HL-60/S4 treated with retinoic acid at 250 ng/mL for 4 days and 3 days (cell line): ENCODE measurements around the gene ERH.
"Not testable (repeated sequence)": the region's sequence is repeated elsewhere in the genome, so short reads cannot be mapped to it uniquely, and the experiment has no call there.

Experiments used
- in situ Hi-C: fragments of 300-500 bp; cut with MboI; formaldehyde crosslinking; loops from 2 replicates; pipeline ENCODE4 v1.7.0; 2022; ENCODE audit warnings: low sequenced_read_pairs

The ERH gene

DNA sequence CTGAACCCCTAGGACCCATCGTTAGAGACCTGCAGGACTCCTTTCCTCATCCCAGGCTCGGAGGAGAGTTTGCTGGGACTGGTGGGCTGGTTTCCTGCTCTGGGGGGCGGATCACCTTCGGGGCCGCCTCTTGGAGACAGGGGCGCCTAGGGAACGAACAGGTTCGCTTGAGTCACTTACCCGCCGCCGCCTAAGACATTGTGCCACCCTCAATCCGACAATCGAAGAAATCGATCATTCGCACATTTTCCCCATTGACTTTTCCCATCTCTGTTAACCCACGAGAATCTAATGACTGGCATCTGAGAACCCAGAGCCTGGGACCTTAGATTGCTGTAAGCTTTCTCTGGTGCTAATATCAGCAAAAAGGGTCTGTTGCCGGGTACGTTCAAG is 715 bp upstream of the ERH start:
- in situ Hi-C loops, result no loop called here

DNA sequence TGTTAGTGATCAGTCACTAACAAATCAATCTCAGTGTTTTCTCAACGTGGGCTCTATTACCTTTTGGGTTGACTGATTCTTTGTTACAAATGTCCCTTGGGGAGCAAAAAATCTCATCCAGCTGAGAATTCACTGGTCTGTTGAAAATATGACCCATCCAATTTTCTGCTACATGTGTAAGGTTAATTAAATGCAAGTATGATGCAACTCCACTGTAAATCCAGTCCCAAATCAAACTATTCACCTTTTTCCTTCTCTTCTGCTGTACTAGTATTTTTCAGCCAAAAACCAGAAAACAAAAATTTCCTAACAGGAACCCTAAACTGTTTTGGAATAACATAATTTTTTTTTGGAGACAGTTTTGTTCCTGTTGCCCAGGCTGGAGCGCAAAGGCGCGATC is 2.2 kb downstream of the ERH start:
- in situ Hi-C loops, result no loop called here

DNA sequence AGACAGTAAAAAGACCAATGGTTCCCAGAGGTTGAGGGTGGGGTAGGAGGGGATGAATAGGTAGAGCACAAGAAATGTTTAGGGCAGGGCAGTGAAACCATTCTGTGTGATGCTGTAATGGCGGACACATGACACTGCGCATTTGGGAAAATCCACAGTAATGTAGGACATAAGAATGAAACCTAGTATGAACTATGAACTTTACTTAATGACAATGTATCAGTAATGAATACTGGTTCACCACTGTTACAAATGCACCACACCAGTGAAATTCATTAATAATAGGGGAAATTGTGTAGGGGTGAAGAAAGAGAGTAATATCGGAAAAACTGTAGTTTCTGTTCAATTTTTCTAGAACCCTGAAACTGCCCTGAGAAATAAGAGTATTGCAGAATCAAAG is 5.6 kb downstream of the ERH start:
- in situ Hi-C loops, result no loop called here

DNA sequence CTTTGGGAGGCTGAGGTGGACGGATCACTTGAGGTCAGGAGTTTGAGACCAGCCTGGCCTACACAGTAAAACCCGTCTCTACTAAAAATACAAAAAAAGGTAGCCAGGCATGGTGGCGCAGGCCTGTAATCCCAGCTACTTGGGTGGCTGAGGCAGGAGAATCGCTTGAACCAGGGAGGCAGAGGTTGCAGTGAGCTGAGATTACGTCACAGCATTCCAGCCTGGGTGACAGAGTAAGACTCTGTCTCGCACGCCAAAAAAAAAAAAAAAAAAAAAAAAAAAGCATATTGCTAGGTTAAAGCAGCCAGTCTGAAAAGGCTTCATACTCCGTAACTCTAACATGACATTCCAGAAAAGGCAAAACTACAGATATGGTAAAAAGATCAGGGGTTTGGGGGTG is 6.7 kb downstream of the ERH start:
- in situ Hi-C loops, result not testable (repeated sequence)

DNA sequence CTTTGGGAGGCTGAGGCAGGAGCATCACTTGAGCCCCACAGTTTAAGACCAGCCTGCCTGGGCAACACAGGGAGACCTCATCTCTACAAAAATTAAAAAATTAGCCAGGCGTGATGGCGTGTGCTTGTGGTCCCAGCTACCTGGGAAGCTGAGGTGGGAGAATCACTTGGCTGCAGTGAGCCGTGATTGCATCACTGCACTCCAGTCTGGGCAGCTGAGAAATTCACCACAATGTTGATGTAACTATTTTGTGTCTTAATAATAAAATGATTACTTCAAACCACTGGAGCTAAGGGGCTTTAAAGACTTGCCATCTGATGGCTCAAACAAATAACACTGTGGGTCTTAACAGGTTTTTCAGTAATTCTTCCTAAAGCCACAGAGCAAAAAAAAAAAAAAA is 10.8 kb downstream of the ERH start:
- in situ Hi-C loops, result no loop called here

DNA sequence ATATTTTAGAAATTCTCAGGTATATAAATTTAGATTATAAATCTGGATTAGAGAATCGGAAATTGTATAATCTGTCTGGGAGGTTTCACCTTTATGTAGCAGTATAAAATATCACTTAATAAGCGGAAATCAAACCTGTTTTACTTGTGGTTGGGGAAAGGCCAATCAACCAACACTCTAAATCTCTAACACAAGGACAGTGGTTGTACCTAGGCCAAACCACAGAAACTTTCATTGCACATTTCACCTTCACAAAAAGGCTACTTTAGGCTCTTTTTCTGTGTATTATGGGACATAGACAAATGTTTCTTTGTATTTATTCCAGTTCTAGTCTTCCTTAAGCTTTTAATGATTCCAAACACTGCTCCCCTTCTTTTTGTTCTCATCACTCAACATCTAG is 19.8 kb downstream of the ERH start:
- in situ Hi-C loops, result no loop called here

DNA sequence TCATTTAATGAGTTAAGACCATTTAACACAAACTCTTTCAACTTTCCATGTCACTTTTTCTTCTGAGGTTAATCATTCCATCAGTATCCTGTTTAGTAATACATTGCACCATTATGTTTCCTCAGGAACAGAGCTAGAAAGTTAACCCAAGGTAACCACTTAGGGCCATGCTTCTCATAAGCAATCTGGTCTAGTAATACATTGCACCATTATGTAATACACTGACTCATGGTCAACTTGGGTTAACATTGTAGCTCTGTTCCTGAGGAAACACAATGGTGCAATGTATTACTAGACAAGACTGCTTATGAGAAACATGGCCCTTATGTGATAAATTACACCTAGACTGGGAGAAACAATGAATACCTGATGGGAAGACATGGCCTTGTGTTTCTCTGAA is 21.7 kb downstream of the ERH start:
- in situ Hi-C loops, result no loop called here

DNA sequence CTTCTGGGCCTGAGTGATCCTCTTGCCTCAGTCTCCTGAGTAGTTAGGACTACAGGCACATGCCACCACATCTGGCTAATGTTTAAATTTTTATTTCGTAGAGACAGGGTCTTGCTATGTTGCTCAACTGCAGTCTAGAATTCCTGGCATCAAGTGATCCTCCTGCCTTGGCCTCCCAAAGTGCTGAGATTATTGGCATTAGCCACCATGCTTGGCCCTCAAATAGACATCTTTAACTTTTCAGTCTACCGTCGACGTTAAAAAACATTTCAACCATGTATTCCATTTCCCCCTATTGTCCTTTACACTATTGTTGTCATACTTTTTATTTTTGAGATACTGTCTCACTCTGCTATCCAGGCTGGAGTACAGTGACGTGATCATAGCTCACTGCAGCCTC is 22.4 kb downstream of the ERH start:
- in situ Hi-C loops, result no loop called here

DNA sequence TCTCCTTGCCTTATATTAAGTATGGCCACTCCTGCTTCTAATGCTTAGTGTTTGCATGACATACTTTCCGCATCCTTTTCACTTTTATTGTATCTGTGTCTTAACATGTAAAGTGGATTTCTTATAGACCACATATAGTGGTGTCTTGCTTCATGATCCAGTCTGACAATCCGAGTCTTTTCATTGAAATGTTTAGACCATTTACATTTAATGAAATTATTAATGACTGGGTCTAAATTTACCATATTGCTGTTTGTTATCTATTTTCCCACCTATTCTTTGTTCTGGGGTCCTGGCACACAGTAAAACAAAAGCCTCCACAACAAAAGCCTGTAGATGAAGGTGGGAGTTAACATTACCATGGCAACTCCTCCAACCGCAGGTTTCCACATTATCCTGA is 22.9 kb downstream of the ERH start:
- in situ Hi-C loops, result no loop called here

DNA sequence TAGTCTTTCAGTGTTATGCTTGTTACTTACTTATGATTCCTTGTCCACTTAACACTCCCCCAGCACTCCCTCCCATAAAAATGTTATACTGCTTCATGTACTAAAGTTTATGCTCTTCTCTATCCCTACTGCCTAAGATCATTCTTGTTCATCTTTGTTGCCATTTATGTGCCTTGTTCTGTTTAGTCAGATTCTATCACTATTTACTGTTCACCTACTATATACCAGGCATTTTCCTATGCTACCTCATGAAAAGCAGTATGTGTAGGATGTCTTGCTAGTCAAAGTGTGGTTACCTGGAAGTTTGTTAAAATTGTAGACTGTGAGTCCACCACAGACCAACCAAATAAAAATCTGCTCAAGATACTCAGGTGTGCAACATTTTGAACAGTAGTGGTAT is 23.9 kb downstream of the ERH start:
- in situ Hi-C loops, result no loop called here

DNA sequence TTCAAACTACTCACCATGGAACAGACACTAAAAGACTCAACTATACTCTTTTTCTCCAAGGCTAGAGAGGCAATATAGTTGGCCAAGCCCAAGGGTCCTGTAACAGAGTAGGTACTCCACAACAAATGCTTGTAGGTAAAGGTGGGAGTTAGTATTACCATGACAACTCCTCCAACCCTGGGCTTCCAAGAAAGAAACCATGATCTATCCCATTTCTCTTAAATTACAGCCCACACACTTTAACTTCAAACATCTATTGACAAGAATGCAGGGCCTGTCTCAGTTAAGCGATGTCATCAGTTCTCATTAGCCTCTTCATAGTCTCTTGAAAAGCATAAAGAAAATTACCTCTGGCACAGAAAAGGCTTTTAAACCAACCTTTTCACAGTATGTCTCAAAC is 25.0 kb downstream of the ERH start:
- in situ Hi-C loops, result no loop called here

DNA sequence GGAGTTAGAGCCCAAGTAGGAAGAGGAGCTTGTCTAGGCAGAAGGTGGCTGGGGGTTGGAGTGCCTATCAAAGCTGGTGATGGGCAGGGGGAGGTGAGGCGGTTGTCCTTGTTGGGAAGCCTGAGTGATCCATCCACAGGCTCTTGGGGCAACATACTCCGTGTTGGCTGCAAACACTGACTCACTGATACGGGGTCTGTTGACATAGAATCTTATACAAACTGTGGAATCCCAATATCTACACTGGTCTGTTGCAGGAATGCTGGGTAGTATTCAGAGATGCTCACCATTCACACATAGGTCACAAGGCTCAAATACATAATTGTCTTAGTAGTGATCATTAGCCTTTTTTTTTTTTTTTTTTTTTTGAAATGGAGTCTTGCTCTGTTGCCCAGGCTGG is 26.0 kb downstream of the ERH start:
- in situ Hi-C loops, result no loop called here

DNA sequence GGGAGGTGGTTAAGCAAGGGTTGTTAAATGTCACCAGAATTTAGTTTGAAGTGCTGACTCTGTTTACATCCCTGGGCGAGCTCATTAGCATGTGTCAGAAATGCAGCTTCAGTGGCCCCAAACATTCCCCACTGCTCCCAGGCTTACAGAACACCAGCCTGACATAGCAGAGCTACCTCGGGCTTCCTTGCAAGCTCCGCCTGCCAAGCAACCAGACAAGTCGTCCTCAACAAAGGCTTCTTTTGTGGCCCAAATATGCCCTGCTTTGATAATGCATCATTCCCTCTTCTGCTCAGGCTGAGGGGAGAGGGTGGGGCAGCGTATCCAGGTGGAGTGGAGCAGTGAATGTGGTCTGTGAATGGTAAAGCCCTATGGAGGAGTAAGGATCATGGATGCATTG is 28.0 kb downstream of the ERH start:
- in situ Hi-C loops, result no loop called here

DNA sequence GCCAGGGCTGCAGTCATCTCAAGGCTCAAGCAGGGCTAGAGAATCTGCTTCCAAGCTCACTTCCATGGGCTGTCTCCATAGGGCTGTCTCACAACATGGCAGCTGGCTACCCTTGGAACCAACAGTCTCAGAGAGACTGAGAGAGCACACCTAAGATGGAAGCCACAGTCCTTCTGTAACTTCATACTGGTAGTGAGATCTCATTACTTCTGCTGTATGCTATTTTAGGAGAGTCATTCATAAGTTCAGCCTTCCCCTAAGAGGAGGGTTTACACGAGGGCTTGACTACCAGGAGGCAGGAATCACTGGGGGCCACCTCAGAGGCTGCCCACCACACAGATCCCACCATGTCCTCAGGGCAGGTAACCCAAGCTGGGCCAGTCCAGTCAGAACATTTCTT is 29.7 kb downstream of the ERH start:
- in situ Hi-C loops, result no loop called here

DNA sequence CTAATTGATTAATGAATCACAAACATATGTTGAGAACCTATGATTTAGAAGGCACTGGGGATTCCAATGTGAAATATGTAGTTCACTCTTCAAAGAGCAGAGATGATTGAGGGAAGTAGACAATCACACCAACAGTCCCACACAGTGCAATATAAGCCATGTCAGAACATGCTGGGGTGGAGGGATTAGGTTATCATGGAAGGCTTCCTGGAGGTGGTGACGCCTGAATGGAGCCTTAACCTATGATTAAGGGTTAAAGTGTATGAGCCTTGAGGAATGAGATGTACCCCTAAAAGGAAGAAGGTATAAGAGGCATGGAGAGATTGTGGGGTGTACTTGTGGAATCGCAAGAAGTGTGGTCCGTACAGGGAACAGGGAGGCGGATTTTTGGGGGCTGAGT is 31.3 kb downstream of the ERH start:
- in situ Hi-C loops, result no loop called here

DNA sequence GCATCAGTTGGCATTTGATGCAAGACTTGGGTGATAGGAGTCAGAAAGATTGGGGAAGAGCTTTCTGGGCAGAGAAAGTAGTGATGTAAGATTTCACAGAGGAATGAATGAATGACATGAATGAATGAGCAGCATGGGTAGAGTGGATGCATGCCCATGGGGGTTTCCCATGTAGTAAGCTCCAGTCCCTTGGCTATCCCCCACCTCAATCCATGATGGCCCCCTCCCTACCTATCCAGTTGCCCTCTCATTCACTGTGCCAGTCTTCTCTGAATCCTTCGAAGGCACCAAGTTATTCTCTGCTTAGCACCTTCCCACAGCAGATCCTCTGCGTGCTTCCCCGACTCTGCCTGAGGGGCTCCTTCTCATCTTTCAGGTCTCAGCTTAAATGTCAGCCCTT is 32.0 kb downstream of the ERH start:
- in situ Hi-C loops, result no loop called here

DNA sequence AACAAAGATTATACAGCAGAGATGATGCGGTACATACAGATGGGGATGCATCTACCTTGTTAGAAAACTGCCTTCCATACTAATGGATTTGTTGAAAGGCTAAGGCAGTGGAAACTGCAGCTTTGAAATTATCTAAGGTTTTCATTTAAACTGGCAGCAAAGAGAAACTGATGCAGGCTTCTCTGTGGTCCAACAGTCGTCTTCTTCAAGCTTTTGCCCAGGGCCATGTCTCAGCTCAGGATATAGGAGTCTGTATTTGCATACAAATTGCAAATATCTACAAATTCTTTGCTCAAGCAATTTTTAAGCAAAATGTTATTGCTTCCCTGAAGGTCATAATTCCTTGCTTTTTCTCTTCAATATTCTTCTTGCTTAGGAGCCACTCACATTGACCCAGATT is 33.7 kb downstream of the ERH start:
- in situ Hi-C loops, result no loop called here

DNA sequence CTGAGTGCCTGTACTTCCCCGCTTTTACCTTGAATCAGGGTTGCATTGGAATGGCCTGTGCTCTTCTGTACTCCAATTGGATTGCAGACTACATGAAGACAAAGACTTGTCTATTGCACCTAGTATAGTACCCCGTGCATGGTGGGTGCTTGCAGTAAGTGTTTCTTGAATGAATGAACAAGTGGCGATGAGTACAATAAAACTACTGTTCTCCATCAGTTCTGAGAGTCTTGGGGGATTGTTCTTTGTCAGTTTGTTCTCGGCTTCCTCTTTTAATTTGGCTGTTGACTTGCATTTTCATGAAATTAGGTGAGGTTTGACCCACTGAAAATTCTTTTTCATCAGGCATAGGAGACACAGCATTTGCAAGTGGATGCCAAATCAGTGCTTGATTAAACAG is 34.1 kb downstream of the ERH start:
- in situ Hi-C loops, result no loop called here

DNA sequence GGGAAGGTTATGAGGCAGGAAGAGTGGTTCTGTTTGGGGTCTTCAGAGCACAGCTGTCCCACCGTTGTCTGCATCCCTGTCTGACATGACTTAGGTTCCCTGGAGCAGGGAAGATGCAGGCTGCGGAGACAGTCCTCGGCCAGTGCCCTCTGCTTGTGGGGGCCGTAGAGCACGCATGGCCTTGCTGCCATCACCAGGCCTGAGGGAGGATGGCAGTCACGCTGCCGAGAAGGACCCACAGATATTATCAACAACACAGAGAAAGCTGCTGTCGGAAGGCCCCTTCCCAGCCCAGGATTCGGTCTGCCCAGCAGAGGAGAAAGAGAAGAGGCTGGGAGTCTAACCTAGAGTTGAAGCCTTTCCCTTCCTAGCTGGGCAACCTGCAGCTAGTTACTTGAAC is 35.0 kb downstream of the ERH start:
- in situ Hi-C loops, result no loop called here

DNA sequence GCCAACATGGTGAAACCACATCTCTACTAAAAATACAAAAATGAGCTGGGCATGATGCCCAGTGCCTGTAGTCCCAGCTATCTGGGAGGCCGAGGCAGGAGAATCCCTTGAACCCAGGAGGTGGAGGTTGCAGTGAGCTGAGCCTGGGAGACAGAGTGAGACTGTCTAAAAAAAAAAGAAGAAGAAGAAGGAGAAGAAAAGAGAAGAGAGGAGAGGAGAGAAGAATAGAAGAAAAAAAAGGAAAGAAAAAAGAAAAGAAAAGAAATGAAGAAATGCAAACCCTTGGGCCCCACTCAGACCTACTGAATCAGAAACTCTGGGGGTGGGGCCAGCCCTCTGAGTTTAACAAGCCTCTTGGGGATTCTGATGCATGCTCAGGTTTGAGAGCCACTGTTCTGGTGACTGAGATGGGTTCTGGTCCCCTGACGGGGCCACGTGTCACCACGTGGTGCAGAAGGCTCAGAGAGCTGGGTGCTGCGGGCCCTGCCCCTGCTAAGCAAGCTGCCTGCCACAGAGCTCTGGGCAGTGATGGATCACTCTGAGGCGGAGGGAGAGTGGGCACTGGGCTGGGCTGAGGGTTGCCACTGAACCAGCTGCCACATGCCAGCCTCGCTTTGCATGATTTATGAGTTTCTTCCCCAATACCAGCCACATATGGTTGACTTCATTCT is 37.5 kb downstream of the ERH start:
- in situ Hi-C loops, result no loop called here

DNA sequence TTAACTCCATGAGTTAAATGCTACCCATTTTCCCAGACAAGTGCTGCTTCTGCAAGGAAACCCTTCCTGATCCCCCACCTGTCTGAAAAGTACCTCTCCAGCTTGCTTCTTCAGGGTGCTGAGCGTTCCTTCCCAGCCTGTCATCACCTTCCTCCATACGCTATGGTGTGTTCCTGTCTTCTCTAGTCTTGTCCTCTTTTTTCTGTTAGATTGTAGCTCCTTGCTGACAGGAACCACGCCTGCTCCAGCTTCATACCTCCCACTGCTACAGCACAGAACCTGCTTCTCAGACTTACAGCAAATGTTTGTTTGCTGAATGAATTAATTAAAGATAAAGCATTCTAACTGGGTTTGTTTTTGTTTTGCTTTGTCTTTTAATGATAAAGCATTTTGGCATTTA is 39.1 kb downstream of the ERH start:
- in situ Hi-C loops, result no loop called here

DNA sequence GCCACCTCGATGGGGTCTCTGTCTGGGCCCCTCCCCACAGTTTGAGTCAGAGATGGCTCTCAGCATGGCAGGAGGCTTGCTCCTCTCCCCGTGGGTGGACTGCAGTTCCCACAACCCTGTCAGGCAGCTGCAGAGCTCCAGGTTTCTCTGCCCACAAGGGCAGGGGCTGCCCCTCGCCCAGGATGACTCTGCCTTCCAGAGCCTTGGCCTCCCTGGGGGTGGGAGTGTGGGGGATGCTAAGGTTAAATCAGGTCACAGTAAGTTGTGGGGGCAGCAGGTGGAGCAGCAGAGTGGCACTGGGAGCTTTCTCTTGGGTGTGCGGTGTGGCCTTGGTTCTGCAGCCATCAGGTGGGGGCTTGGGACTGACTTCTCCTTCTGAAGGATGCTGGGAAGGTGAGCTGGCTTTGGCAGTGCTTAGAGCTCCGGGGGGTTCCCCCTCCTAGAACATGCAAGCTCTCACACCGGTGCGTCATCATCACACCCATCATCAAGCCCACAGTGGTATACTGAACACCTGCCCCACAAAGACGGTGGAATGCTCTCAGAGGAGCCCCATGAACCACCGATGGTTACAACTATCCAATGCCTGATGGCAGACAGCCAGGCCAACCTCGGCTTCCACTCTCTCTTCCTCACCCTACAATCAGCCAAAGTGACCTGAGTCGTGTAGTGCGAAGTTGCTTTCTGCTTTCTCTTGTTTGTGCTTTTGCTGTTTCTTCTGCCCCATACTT is 39.7 kb downstream of the ERH start:
- in situ Hi-C loops, result no loop called here
